GM20000 (cell line): Measurements from ENCODE around the gene CBLL1.

ENCODE experiments used
- DNase-seq: peaks from one replicate; pipeline ENCODE4 v3.0.0; 2012; ENCODE audit warnings: low spot score
- TF ChIP-seq, protein P1 (sequence below): IDR thresholded peaks from 2 replicates; pipeline ENCODE4 v1.5.1; 2012; ENCODE audit warnings: mild to moderate bottlenecking, control low read depth; ENCODE audit errors: extremely low read depth, missing control alignments

The CBLL1 gene

DNA sequence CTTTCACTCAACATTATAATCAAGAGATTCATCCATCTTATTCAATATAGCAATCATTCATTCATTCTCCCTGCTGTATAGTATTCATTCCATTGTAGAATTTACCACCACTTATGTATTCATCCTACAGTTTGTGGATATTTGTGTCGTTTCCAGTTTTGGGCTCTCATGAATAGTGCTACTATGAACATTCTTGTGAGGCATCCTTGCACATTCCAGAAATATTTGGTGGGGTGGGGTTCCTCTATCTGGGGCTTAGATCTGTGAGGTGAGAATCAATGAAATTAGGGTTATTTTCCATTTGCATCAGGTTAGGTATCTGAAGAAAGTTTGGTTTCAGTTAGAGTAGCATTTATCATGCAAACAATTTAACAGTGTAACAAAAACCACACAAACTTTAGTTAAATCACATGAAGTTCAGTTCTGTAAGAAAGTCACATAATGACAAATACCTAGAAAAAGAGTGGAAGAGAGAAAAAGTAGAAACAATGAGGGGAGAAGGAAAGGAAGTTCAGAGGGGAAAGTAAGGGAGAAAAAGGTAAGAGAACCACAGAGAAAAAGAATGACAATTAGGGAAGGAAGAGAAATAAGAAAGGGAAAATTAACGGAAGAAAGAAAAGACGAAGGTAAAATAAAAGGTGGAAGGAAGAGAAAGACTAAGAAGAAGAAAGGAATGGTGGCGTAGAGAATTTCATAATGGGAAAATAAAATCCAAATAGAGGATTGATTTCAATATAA is 25.3 kb upstream of the CBLL1 start:
- TF ChIP-seq, protein P1, sequence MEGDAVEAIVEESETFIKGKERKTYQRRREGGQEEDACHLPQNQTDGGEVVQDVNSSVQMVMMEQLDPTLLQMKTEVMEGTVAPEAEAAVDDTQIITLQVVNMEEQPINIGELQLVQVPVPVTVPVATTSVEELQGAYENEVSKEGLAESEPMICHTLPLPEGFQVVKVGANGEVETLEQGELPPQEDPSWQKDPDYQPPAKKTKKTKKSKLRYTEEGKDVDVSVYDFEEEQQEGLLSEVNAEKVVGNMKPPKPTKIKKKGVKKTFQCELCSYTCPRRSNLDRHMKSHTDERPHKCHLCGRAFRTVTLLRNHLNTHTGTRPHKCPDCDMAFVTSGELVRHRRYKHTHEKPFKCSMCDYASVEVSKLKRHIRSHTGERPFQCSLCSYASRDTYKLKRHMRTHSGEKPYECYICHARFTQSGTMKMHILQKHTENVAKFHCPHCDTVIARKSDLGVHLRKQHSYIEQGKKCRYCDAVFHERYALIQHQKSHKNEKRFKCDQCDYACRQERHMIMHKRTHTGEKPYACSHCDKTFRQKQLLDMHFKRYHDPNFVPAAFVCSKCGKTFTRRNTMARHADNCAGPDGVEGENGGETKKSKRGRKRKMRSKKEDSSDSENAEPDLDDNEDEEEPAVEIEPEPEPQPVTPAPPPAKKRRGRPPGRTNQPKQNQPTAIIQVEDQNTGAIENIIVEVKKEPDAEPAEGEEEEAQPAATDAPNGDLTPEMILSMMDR, result no peak
- DNase-seq, result no peak

- TF ChIP-seq, protein P1, result no peak
- DNase-seq, result no peak
These were observed 22.7 kb upstream of the CBLL1 start for GRCh38 chr7:107721286-107721685.

DNA sequence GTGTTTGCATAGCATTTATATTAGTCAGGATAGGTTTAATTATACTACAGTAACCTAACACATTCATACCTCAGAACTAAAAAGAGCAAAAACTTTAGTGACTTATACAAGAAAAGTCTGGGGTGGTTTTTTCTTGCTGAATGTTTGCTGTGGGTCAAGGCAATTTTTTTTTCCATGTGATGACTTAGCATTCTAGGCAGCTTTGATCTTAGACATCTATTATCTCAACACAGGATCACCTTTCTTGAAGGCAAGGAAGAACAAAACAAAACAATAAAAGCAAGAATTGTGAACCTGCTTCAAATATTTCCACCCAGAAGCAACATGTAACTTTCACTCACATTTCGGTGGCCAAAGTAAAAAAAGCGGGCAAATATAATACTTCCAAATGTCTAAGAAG is 20.7 kb upstream of the CBLL1 start:
- DNase-seq, result no peak

DNA sequence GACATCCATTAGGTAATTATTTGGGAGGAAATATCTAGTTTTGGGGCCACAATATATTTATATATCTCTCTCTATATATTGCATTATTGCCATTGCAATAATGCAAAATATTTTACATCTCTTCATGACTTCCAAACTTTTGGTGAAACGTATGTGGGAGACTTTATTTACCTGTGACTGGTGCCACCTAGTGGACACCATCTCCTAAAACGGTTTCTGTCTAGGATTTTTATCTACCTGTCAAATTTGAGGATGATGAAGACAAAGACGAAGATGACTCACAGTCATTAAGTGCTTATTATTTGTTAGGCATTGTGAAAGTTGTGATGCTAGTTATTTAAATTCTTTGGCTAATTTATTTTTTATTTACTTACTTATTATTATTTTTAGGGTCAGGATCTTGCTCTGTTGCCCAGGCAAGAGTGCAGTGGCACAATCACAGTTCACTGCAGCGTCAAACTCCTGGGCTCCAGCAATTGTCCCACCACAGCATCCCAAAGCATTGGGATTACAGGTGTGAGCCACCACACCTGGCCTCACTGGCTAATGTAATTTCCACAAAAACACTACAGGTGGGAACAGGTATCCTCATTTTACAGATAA is 18.7 kb upstream of the CBLL1 start:
- peak; percentile 67 for DNase-seq
- TF ChIP-seq, protein P1, result peak; percentile 11

More for the DNA sequence above, 20.7 kb upstream of the CBLL1 start:
- TF ChIP-seq, protein P1, result no peak

DNA sequence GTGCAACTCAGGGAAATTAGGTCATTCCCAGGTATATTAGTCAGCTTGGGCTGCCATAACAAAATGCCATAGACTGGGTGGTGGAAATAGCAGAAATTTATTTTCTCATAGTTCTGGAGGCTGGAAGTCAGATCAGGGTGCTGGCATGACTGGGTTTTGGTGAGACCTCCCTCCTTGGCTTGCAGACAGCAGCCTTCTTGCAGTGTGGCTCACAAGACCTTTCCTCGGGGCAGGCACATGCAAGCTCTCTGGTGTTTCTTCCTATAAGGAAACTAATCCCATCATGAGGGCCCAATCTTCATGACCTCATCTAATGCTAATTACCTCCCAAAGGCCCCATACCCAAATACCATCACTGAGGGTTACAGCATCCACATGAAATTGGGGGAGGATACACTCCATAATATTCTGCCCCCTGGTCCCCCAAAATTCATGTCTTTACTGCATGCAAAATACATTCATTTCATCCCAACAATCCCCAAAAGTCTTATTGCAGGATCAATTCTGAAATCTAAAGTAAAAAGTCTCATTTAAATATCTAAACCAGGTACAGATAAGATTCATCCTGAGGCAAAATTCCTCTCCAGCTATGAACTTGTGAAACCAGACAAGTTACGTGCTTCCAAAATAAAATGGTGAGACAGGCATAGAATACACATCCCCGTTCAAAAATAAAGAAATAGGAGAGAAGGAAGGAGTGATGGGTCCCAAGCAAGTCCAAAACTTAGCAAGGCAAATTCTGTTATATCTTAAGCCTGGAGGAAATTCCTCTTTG is 17.4 kb upstream of the CBLL1 start:
- DNase-seq, result no peak
- TF ChIP-seq, protein P1, result no peak

DNA sequence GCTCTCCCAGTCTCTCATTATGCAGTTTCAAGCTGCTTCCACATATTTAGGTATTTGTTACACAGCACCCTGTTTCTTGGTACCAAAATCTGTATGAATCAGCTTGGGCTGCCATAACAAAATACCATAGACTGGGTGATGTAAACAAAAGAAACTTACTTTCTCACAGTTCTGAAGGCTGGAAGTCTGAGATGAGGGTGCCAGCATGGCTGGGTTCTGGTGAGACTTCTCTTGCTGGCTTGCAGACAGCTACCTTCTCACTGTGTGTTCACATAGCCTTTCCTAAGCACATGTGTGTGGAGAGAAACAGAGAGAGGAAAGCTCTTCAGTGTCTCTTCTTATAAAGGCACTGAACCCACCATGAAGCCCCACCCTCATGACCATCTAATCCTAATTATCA is 15.7 kb upstream of the CBLL1 start:
- no peak for DNase-seq
- TF ChIP-seq, protein P1, result no peak
